ENCODE results near the gene FOXL2. TPM values are rescaled to one million over a fixed set of nuclear protein-coding genes. Genes with fewer than 3 reads are reported as not detected.
A peak's percentile ranks its signal among the peaks of the same experiment; 100 is the strongest.

The FOXL2 gene
- total and polyA plus RNA-seq, 2 experiments from 2014 or later, result not detected

DNA sequence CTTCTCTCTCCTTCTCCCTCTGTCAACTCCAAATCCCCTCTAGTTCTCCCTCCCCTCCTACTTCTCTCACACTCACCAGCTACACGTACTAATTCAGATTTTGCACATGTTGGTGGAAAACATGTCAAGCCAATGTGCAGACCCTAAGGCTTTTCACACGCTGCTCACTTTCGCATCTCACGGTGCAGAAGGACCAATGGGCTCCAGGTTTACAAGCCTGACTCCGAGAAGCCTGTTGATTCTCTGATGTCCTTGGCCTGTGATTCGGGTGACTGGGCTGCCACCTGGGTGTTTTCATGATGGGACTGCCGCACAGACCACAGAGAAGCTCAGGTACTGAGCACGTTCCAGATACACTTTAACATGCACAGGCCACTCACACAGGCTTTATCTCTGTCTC is 3.8 kb upstream of the FOXL2 start:
- Histone ChIP-seq H3K9me3 (ENCODE audit: low read depth) (no peaks in the 10 kb centered on the region), H3K27me3 (peaks cover 100% of the 10 kb centered on the region), H3K4me2 (peak overlapping the region; percentile 94), H3K9me2 (replicated peaks; ENCODE audit: insufficient read depth) (no peaks in the 10 kb centered on the region), H3K4me1 (ENCODE audit: insufficient read depth) (peaks cover 26% of the 10 kb centered on the region), H3K36me3 (replicated peaks; ENCODE audit: insufficient read depth, low read depth) (no peaks in the 10 kb centered on the region), H3K79me2 (no peaks in the 10 kb centered on the region), H3K27ac (no peak overlapping the region), H3K4me3 (no peak overlapping the region), H2AFZ (peak overlapping the region; percentile 56), H4K20me1 (ENCODE audit: insufficient read depth, poor library complexity, severe bottlenecking) (no peaks in the 10 kb centered on the region)
- WGBS (ENCODE audit: low lambda C conversion rate, missing lambda C conversion rate), result 64% methylated on average over 8 of the region's 8 CpGs
- TF ChIP-seq EZH2phosphoT487 (IDR thresholded peaks at IDR 0.05; ENCODE audit: low read depth, severe bottlenecking, unreplicated experiment) (no peak), EZH2 (IDR thresholded peaks at IDR 0.05; ENCODE audit: borderline replicate concordance) (no peak)
- TF ChIP-seq, protein P1, sequence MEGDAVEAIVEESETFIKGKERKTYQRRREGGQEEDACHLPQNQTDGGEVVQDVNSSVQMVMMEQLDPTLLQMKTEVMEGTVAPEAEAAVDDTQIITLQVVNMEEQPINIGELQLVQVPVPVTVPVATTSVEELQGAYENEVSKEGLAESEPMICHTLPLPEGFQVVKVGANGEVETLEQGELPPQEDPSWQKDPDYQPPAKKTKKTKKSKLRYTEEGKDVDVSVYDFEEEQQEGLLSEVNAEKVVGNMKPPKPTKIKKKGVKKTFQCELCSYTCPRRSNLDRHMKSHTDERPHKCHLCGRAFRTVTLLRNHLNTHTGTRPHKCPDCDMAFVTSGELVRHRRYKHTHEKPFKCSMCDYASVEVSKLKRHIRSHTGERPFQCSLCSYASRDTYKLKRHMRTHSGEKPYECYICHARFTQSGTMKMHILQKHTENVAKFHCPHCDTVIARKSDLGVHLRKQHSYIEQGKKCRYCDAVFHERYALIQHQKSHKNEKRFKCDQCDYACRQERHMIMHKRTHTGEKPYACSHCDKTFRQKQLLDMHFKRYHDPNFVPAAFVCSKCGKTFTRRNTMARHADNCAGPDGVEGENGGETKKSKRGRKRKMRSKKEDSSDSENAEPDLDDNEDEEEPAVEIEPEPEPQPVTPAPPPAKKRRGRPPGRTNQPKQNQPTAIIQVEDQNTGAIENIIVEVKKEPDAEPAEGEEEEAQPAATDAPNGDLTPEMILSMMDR (IDR thresholded peaks at IDR 0.05; ENCODE audit: poor library complexity), result no peak
- no peak for DNase-seq (ENCODE audit: low spot score)

DNA sequence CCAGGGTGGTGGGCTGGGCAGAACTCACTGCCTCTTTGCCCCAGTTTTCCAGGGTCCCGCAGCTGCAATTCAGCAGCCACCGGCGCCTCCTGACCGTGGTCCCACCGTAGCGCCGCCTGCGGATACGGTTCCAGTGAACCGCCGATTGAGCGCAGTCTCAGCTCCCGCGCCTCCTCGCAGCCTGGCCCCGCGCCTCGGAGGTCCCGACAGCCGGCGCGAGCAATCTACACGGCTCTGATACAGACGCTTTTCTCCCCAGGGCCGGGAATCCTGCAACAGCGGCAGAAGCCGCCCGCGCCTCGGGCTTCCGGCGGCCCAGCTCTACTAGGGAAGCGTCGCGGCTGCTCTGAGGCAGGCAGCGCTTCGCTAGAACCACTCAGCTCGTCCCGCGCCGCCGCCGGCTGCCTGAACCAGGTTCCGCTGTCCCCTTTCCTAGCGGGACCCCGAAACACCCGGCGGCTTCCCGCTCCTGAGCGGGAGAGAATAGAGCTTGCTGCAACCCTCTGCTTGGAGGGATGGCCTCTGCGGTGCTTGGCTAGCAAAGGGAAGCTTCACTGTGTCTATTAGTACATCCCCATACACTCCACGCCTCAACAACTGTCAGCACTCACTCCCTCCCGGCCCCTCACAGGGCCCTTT is 3.2 kb upstream of the FOXL2 start:
- Histone ChIP-seq H3K4me2 (peak overlapping the region; percentile 94), H3K27me3 (peaks cover 97% of the 10 kb centered on the region), H4K20me1 (ENCODE audit: insufficient read depth, poor library complexity, severe bottlenecking) (no peaks in the 10 kb centered on the region)

DNA sequence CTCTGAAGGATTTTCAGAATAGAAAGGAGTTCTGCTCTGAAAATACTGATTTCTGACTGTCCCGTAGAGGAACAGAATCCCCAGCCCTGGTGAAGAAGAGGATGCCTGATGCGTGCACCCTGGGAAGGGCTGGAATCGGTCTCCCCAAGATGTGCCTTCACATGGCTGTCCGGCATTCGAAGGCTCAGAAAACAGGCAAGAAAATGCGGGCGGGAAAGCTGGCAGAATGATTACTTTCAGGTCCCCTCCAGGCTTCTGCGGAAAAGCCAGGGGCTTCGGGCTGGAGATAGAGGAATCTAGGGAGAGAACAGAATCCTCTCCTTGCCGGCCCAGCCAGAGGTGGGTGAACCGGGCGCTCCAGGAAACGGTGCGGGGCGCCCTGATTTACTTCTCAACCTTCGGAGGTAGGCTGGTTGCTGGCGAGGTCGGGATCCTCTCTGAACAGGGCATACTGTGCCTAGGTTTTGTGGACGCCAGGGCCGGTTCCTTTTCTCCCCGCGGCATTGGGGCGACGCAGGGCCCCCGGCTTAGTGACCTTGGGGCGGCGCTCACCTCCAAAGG is 2.6 kb upstream of the FOXL2 start:
- Histone ChIP-seq H2AFZ (peak overlapping the region; percentile 56), H3K79me2 (no peaks in the 10 kb centered on the region), H3K9me3 (ENCODE audit: low read depth) (no peaks in the 10 kb centered on the region), H3K27me3 (peaks cover 97% of the 10 kb centered on the region), H3K9me2 (replicated peaks; ENCODE audit: insufficient read depth) (no peaks in the 10 kb centered on the region), H3K4me3 (no peak overlapping the region), H3K4me1 (ENCODE audit: insufficient read depth) (peaks cover 35% of the 10 kb centered on the region), H4K20me1 (ENCODE audit: insufficient read depth, poor library complexity, severe bottlenecking) (no peaks in the 10 kb centered on the region), H3K36me3 (replicated peaks; ENCODE audit: insufficient read depth, low read depth) (no peaks in the 10 kb centered on the region), H3K4me2 (peak overlapping the region; percentile 94), H3K27ac (no peak overlapping the region)
- TF ChIP-seq EZH2phosphoT487 (IDR thresholded peaks at IDR 0.05; ENCODE audit: low read depth, severe bottlenecking, unreplicated experiment) (peak; percentile 3), EZH2 (IDR thresholded peaks at IDR 0.05; ENCODE audit: borderline replicate concordance) (no peak)
- TF ChIP-seq, protein P1 (IDR thresholded peaks at IDR 0.05; ENCODE audit: poor library complexity), result no peak
- 2% methylated on average over 26 of the region's 27 CpGs for WGBS (ENCODE audit: low lambda C conversion rate, missing lambda C conversion rate)
- no peak for DNase-seq (ENCODE audit: low spot score)

More for the DNA sequence above, 3.2 kb upstream of the FOXL2 start:
- H3K36me3 ChIP-seq (replicated peaks; ENCODE audit: insufficient read depth, low read depth), result no peaks in the 10 kb centered on the region
- H2AFZ ChIP-seq, result peak overlapping the region; percentile 56
- H3K4me1 ChIP-seq (ENCODE audit: insufficient read depth), result peaks cover 29% of the 10 kb centered on the region
- H3K79me2 ChIP-seq, result no peaks in the 10 kb centered on the region
- H3K27ac ChIP-seq, result no peak overlapping the region
- no peaks in the 10 kb centered on the region for H3K9me3 ChIP-seq (ENCODE audit: low read depth)
- 2% methylated on average over 50 of the region's 53 CpGs for WGBS (ENCODE audit: low lambda C conversion rate, missing lambda C conversion rate)
- peak; percentile 100 for TF ChIP-seq EZH2 (IDR thresholded peaks at IDR 0.05; ENCODE audit: borderline replicate concordance)
- TF ChIP-seq, protein P1 (IDR thresholded peaks at IDR 0.05; ENCODE audit: poor library complexity), result no peak
- TF ChIP-seq EZH2phosphoT487 (IDR thresholded peaks at IDR 0.05; ENCODE audit: low read depth, severe bottlenecking, unreplicated experiment), result peak; percentile 18
- DNase-seq (ENCODE audit: low spot score), result peak; percentile 54
- H3K4me3 ChIP-seq, result peak overlapping the region; percentile 29
- H3K9me2 ChIP-seq (replicated peaks; ENCODE audit: insufficient read depth), result no peaks in the 10 kb centered on the region
